HCT116 (cell line): Measurements from ENCODE around the gene TMEM117. TPM values are rescaled to one million over a fixed set of nuclear protein-coding genes. Genes with fewer than 3 reads are reported as not detected.

Experiments
- ATAC-seq: fragments of 200-7000 bp; cut with Tn5 transposase; 2 replicates; pipeline ENCODE4 v1.9.1; 2020; ENCODE audit warnings: mild to moderate bottlenecking, moderate library complexity
- BruUV-seq: library from RNA; stranded (reverse); fragments of 400-500 nt; replicated peaks from 2 replicates; lab custom pipeline; 2021; lab: Mats Ljungman, UMichigan
- CTCF ChIA-PET: fragments of 300-600 bp; sonication (Branson Sonifier 250); formaldehyde crosslinking; loops from one replicate; lab custom pipeline; 2021; ENCODE audit warnings: antibody characterized with exemption; lab: Charles Lee
- POLR2A ChIA-PET: fragments of 300-600, 350-600 bp; sonication (Branson Sonifier 250); formaldehyde crosslinking; loops from one replicate; lab custom pipeline; 2021; ENCODE audit warnings: antibody characterized with exemption; lab: Charles Lee
- RAD21 ChIA-PET, 2 experiments: fragments of 300-600 bp; sonication (Branson Sonifier 250); formaldehyde crosslinking; loops; one replicate each; lab custom pipeline; 2023; ENCODE audit warnings: low total read pairs in 2 of 2; ENCODE audit not compliant: uncharacterized antibody in 2 of 2, unreplicated experiment in 2 of 2, low non-redundant PET in 1 of 2; lab: Charles Lee
- DNase-seq: peaks from one replicate; pipeline ENCODE4 v3.0.0-alpha.2; 2010; ENCODE audit warnings: low read depth, low spot score
- H2AFZ ChIP-seq: fragments of 200-600 bp; shearing (Covaris generic), sonication (generic); 2 replicates; pipeline ENCODE4 v1.6.1; 2017; ENCODE audit warnings: low read depth, mixed run types, mixed read lengths, antibody characterized with exemption, low read length; ENCODE audit not compliant: poor library complexity, severe bottlenecking
- H3K27ac ChIP-seq: 2 replicates; pipeline ENCODE4 v1.5.1; 2012; ENCODE audit warnings: low read depth, low read length
- H3K27me3 ChIP-seq: fragments of 200-600 bp; sonication (generic); 2 replicates; pipeline ENCODE4 v1.6.1; 2016; ENCODE audit warnings: mixed run types, low read length, mixed read lengths; ENCODE audit not compliant: insufficient read depth
- H3K36me3 ChIP-seq, 2 experiments: fragments of 200-500 bp in 1 of 2; fragments of 200-600 bp in 1 of 2; sonication (Bioruptor generic) in 1 of 2; sonication (generic) in 1 of 2; 2 replicates each; pipeline versions ENCODE4 v1.5.1 to v1.6.1; 2014 to 2016; ENCODE audit warnings: low read length in 2 of 2, inconsistent platforms in 1 of 2, mixed read lengths in 1 of 2, mixed run types in 1 of 2; ENCODE audit not compliant: insufficient read depth in 2 of 2, control insufficient read depth in 1 of 2
- H3K4me1 ChIP-seq, 2 experiments: fragments of 200-600 bp in 1 of 2; sonication (generic) in 1 of 2; 2 replicates each; pipeline versions ENCODE4 v1.5.1 to v1.6.1; 2012 to 2017; ENCODE audit warnings: low read length in 2 of 2, inconsistent platforms in 1 of 2, mild to moderate bottlenecking in 1 of 2, mixed read lengths in 1 of 2, mixed run types in 1 of 2, moderate library complexity in 1 of 2; ENCODE audit not compliant: insufficient read depth in 2 of 2, control insufficient read depth in 1 of 2
- H3K4me2 ChIP-seq: fragments of 200-600 bp; sonication (generic); 2 replicates; pipeline ENCODE4 v1.6.1; 2017; ENCODE audit warnings: mixed run types, low read length, mixed read lengths
- H3K4me3 ChIP-seq, 2 experiments: fragments of 200-600 bp in 1 of 2; sonication (generic) in 1 of 2; replicated peaks in 1 of 2; 2 replicates each; pipeline ENCODE4 v1.5.1; 2011 to 2016; ENCODE audit warnings: low read length in 2 of 2, control low read depth in 1 of 2, low read depth in 1 of 2, mild to moderate bottlenecking in 1 of 2, mixed read lengths in 1 of 2, mixed run types in 1 of 2
- H3K79me2 ChIP-seq: fragments of 200-600 bp; sonication (generic); 2 replicates; pipeline ENCODE4 v1.6.1; 2017; ENCODE audit warnings: mild to moderate bottlenecking, mixed run types, low read length, moderate library complexity, mixed read lengths; ENCODE audit not compliant: insufficient read depth
- H3K9ac ChIP-seq: fragments of 200-600 bp; sonication (generic); 2 replicates; pipeline ENCODE4 v1.6.1; 2016; ENCODE audit warnings: low read length, mixed read lengths
- H3K9me2 ChIP-seq: fragments of 200-600 bp; sonication (generic), shearing (Covaris generic); 2 replicates; pipeline ENCODE4 v1.6.1; 2017; ENCODE audit warnings: mixed run types, mild to moderate bottlenecking, moderate library complexity; ENCODE audit not compliant: insufficient read depth
- H3K9me3 ChIP-seq, 2 experiments: fragments of 200-500 bp in 1 of 2; fragments of 200-600 bp in 1 of 2; sonication (Bioruptor generic) in 1 of 2; sonication (generic) in 1 of 2; 2 replicates each; pipeline ENCODE4 v1.6.1; 2014 to 2017; ENCODE audit warnings: low read length in 2 of 2, mixed read lengths in 2 of 2, inconsistent platforms in 1 of 2, low read depth in 1 of 2, mild to moderate bottlenecking in 1 of 2, mixed run types in 1 of 2, moderate library complexity in 1 of 2; ENCODE audit not compliant: control insufficient read depth in 1 of 2, insufficient read depth in 1 of 2
- H4K20me1 ChIP-seq: fragments of 200-600 bp; sonication (generic), shearing (Covaris generic); 2 replicates; pipeline ENCODE4 v1.6.1; 2017; ENCODE audit warnings: mixed run types, mild to moderate bottlenecking, moderate library complexity; ENCODE audit not compliant: insufficient read depth
- ATF3 ChIP-seq: IDR thresholded peaks from 2 replicates; pipeline ENCODE4 v1.6.1; 2012
- CBX3 ChIP-seq: IDR thresholded peaks from 2 replicates; pipeline ENCODE4 v1.6.1; 2012; ENCODE audit warnings: low read depth
- CTCF ChIP-seq, 3 experiments: fragments of 200-600 bp in 1 of 3; sonication (generic) in 1 of 3; IDR thresholded peaks in 2 of 3; conservative IDR thresholded peaks in 1 of 3; 2 replicates each; pipeline ENCODE4 v1.5.1; 2012 to 2017; ENCODE audit warnings: low read depth in 2 of 3, low read length in 2 of 3, antibody characterized with exemption in 1 of 3, borderline replicate concordance in 1 of 3, control low read depth in 1 of 3, mild to moderate bottlenecking in 1 of 3, mixed read lengths in 1 of 3, mixed run types in 1 of 3, moderate library complexity in 1 of 3; ENCODE audit not compliant: insufficient read depth in 1 of 3
- EGR1 ChIP-seq: IDR thresholded peaks from 2 replicates; pipeline ENCODE4 v1.6.1; 2012; ENCODE audit warnings: low read depth
- ELF1 ChIP-seq: IDR thresholded peaks from 2 replicates; pipeline ENCODE4 v1.6.1; 2012; ENCODE audit warnings: low read depth, borderline replicate concordance
- EZH2 ChIP-seq: fragments of 200-600 bp; sonication (generic); IDR thresholded peaks from 2 replicates; pipeline ENCODE4 v1.6.1; 2017; ENCODE audit warnings: antibody characterized with exemption, mixed run types
- EZH2phosphoT487 ChIP-seq: fragments of 200-600 bp; IDR thresholded peaks from 2 replicates; pipeline ENCODE4 v1.6.1; 2018; ENCODE audit warnings: antibody characterized with exemption, borderline replicate concordance
- FOSL1 ChIP-seq: IDR thresholded peaks from 2 replicates; pipeline ENCODE4 v1.6.1; 2012; ENCODE audit warnings: low read depth
- JUND ChIP-seq: IDR thresholded peaks from 2 replicates; pipeline ENCODE4 v1.6.1; 2012
- MAX ChIP-seq: IDR thresholded peaks from 2 replicates; pipeline ENCODE4 v1.6.1; 2012
- POLR2A ChIP-seq: IDR thresholded peaks from 2 replicates; pipeline ENCODE4 v1.7.0; 2011; ENCODE audit warnings: borderline replicate concordance; ENCODE audit not compliant: insufficient read depth, insufficient read length; ENCODE audit errors: extremely low read depth
- REST ChIP-seq: IDR thresholded peaks from 2 replicates; pipeline ENCODE4 v1.6.1; 2012; ENCODE audit warnings: low read depth
- SIN3A ChIP-seq: IDR thresholded peaks from 2 replicates; pipeline ENCODE4 v1.6.1; 2012; ENCODE audit warnings: low read depth
- SP1 ChIP-seq: IDR thresholded peaks from 2 replicates; pipeline ENCODE4 v1.6.1; 2012; ENCODE audit warnings: low read depth
- YY1 ChIP-seq: IDR thresholded peaks from 2 replicates; pipeline ENCODE4 v1.6.1; 2011; ENCODE audit warnings: low read length, low read depth, moderate library complexity, mild to moderate bottlenecking; ENCODE audit not compliant: insufficient replicate concordance; ENCODE audit errors: extremely low read depth
- ZBTB33 ChIP-seq: IDR thresholded peaks from 2 replicates; pipeline ENCODE4 v1.6.1; 2011; ENCODE audit warnings: mild to moderate bottlenecking, low read length, moderate library complexity; ENCODE audit not compliant: insufficient replicate concordance; ENCODE audit errors: extremely low read depth
- ZFX ChIP-seq: fragments of 450-650 bp; IDR thresholded peaks from 2 replicates; pipeline ENCODE4 v1.6.1; 2017
- ZNF274 ChIP-seq: fragments of 200-500 bp; sonication (Bioruptor generic); IDR thresholded peaks from 2 replicates; pipeline ENCODE4 v1.6.1; 2014; ENCODE audit warnings: mild to moderate bottlenecking, low read depth, low read length, inconsistent platforms
- intact Hi-C: fragments of 100-400 bp; cut with micrococcal nuclease; formaldehyde crosslinking; loops from 2 replicates; pipeline ENCODE4 v1.10.0; 2022
- total RNA-seq: library from RNA; stranded (reverse); gene quantifications from one replicate; pipeline ENCODE4 v1.2.1, GENCODE V29; 2021; ENCODE audit not compliant: unreplicated experiment

Gene TMEM117
- total RNA-seq, 1 experiment from 2014 or later = 3.6 TPM

GRCh38 chr12:43815416-43815815, 20.5 kb upstream of the TMEM117 start:
- no peak overlapping the region for H3K27ac ChIP-seq
- peaks cover 0 to 5% of the 10 kb centered on the region in 2 experiments; a peak in 2 of 4 replicates for H3K4me1 ChIP-seq
- H3K4me3 ChIP-seq = no peak overlapping the region
- H2AFZ ChIP-seq = no peak overlapping the region
- H3K27me3 ChIP-seq = no peaks in the 10 kb centered on the region
- H4K20me1 ChIP-seq = no peaks in the 10 kb centered on the region
- H3K4me2 ChIP-seq = no peak overlapping the region
- ATAC-seq (no peak), DNase-seq (no peak)
- no peaks in the 10 kb centered on the region for H3K9me2 ChIP-seq
- no peak overlapping the region for H3K9ac ChIP-seq
- intact Hi-C loops = no loop called here
- ChIA-PET RAD21 (no interaction called here), POLR2A (no interaction called here), CTCF (interaction anchor here (1.7 kb wide), 1 partner anchor 9 kb away, joined by 6 read pairs; the partner anchor contains the start of gene TWF1)
- H3K9me3 ChIP-seq = no peaks in the 10 kb centered on the region
- H3K36me3 ChIP-seq = no peaks in the 10 kb centered on the region
- BruUV-seq = no TSS peak
- H3K79me2 ChIP-seq = no peaks in the 10 kb centered on the region
- TF ChIP-seq EZH2 (no peak), SIN3A (no peak), POLR2A (no peak), CBX3 (no peak), FOSL1 (no peak), YY1 (no peak), ZBTB33 (no peak), EGR1 (no peak), ZNF274 (no peak), ATF3 (no peak), SP1 (no peak), CTCF (IDR thresholded peaks at IDR 0.05 in 2 of 3, conservative IDR thresholded peaks at IDR 0.05 in 1 of 3; ENCODE audit: borderline replicate concordance in 1 of 3, insufficient read depth in 1 of 3, low read depth in 2 of 3, low read length in 2 of 3) (no peak), MAX (no peak), JUND (no peak), ZFX (no peak), EZH2phosphoT487 (no peak), REST (no peak), ELF1 (no peak)
